Measurements from ENCODE around the gene HAVCR2.

Gene HAVCR2

GRCh38 chr5:157120102-157120501, 11.3 kb upstream of the HAVCR2 start:
- Histone ChIP-seq H2BK15ac (ENCODE audit: low read length) (no peak overlapping the region), H2AFZ (ENCODE audit: low read length) (no peak overlapping the region), H3K4ac (ENCODE audit: low read length) (no peak overlapping the region), H3K23ac (ENCODE audit: low read depth, low read length, poor library complexity) (no peak overlapping the region), H3K9ac (ENCODE audit: low read depth, low read length, poor library complexity) (no peak overlapping the region), H2BK5ac (ENCODE audit: low read length) (no peak overlapping the region), H3K27ac (replicated peaks; ENCODE audit: low read length) (no peak overlapping the region), H3K4me3 (ENCODE audit: low read length in 2 of 2) (no peak overlapping the region), H2AK5ac (ENCODE audit: low read depth, low read length) (no peak overlapping the region), H3K27me3 (ENCODE audit: control insufficient read depth in 3 of 3, insufficient read depth in 3 of 3, low read depth in 1 of 3, low read length in 3 of 3) (no peaks in the 10 kb centered on the region), H2BK12ac (ENCODE audit: low read length) (no peak overlapping the region), H3K79me1 (ENCODE audit: low read depth, low read length) (no peaks in the 10 kb centered on the region), H4K91ac (ENCODE audit: low read depth, low read length, poor library complexity) (no peak overlapping the region), H4K8ac (ENCODE audit: low read depth, low read length) (no peak overlapping the region), H3K18ac (ENCODE audit: low read length) (peak overlapping the region; percentile 83), H3K36me3 (replicated peaks in 1 of 2; ENCODE audit: control insufficient read depth in 2 of 2, insufficient read depth in 2 of 2, low read length in 2 of 2) (no peaks in the 10 kb centered on the region), H3K9me3 (replicated peaks in 1 of 2; ENCODE audit: control insufficient read depth in 2 of 2, insufficient read depth in 1 of 2, low read depth in 1 of 2, low read length in 2 of 2) (peaks cover 0 to 4% of the 10 kb centered on the region in 2 donors), H3K4me2 (ENCODE audit: insufficient read depth, low read length, poor library complexity, severe bottlenecking) (no peak overlapping the region), H2BK120ac (ENCODE audit: low read depth, low read length) (no peak overlapping the region), H3K14ac (ENCODE audit: low read length) (no peak overlapping the region), H3K4me1 (ENCODE audit: control insufficient read depth in 2 of 2, insufficient read depth in 1 of 2, low read depth in 1 of 2, low read length in 2 of 2) (no peaks in the 10 kb centered on the region)
- no peak for DNase-seq (ENCODE audit: low spot score)
- no CpG with 5 or more reads among the region's 1 CpG for WGBS, 2 donors (ENCODE audit: extremely low coverage in 2 of 2, insufficient read length in 2 of 2, insufficient replicate concordance in 1 of 2)

- H2BK120ac ChIP-seq (ENCODE audit: low read depth, low read length) = no peak overlapping the region
- no peak overlapping the region for H2AK5ac ChIP-seq (ENCODE audit: low read depth, low read length)
- no peak overlapping the region for H3K27ac ChIP-seq (replicated peaks; ENCODE audit: low read length)
- H3K4me2 ChIP-seq (ENCODE audit: insufficient read depth, low read length, poor library complexity, severe bottlenecking) = no peak overlapping the region
- no peak overlapping the region for H2BK5ac ChIP-seq (ENCODE audit: low read length)
- no CpG with 5 or more reads among the region's 6 CpGs for WGBS, 2 donors (ENCODE audit: extremely low coverage in 2 of 2, insufficient read length in 2 of 2, insufficient replicate concordance in 1 of 2)
- H3K9me3 ChIP-seq (replicated peaks in 1 of 2; ENCODE audit: control insufficient read depth in 2 of 2, insufficient read depth in 1 of 2, low read depth in 1 of 2, low read length in 2 of 2) = peaks cover 0 to 4% of the 10 kb centered on the region in 2 donors
- no peak overlapping the region for H3K4me3 ChIP-seq (ENCODE audit: low read length in 2 of 2)
- H3K36me3 ChIP-seq (replicated peaks in 1 of 2; ENCODE audit: control insufficient read depth in 2 of 2, insufficient read depth in 2 of 2, low read length in 2 of 2) = no peaks in the 10 kb centered on the region
- H2BK12ac ChIP-seq (ENCODE audit: low read length) = no peak overlapping the region
- H3K9ac ChIP-seq (ENCODE audit: low read depth, low read length, poor library complexity) = no peak overlapping the region
- H3K4me1 ChIP-seq (ENCODE audit: control insufficient read depth in 2 of 2, insufficient read depth in 1 of 2, low read depth in 1 of 2, low read length in 2 of 2) = no peaks in the 10 kb centered on the region
- no peak overlapping the region for H4K8ac ChIP-seq (ENCODE audit: low read depth, low read length)
- H3K79me1 ChIP-seq (ENCODE audit: low read depth, low read length) = no peaks in the 10 kb centered on the region
- no peak overlapping the region for H3K23ac ChIP-seq (ENCODE audit: low read depth, low read length, poor library complexity)
- no peak overlapping the region for H4K91ac ChIP-seq (ENCODE audit: low read depth, low read length, poor library complexity)
- H3K4ac ChIP-seq (ENCODE audit: low read length) = no peak overlapping the region
- no peak for DNase-seq (ENCODE audit: low spot score)
- H3K14ac ChIP-seq (ENCODE audit: low read length) = no peak overlapping the region
- H2BK15ac ChIP-seq (ENCODE audit: low read length) = no peak overlapping the region
- H2AFZ ChIP-seq (ENCODE audit: low read length) = no peak overlapping the region
- H3K27me3 ChIP-seq (ENCODE audit: control insufficient read depth in 3 of 3, insufficient read depth in 3 of 3, low read depth in 1 of 3, low read length in 3 of 3) = no peaks in the 10 kb centered on the region
- no peak overlapping the region for H3K18ac ChIP-seq (ENCODE audit: low read length)
These were observed 7.7 kb upstream of the HAVCR2 start for GRCh38 chr5:157116483-157116954.

GRCh38 chr5:157115502-157115901, 6.7 kb upstream of the HAVCR2 start:
- Histone ChIP-seq H3K18ac (ENCODE audit: low read length) (no peak overlapping the region), H3K79me1 (ENCODE audit: low read depth, low read length) (no peaks in the 10 kb centered on the region), H3K27ac (replicated peaks; ENCODE audit: low read length) (no peak overlapping the region), H3K4me3 (ENCODE audit: low read length in 2 of 2) (no peak overlapping the region), H3K9ac (ENCODE audit: low read depth, low read length, poor library complexity) (no peak overlapping the region), H2AFZ (ENCODE audit: low read length) (no peak overlapping the region), H2BK5ac (ENCODE audit: low read length) (no peak overlapping the region), H3K23ac (ENCODE audit: low read depth, low read length, poor library complexity) (no peak overlapping the region), H2BK15ac (ENCODE audit: low read length) (no peak overlapping the region), H3K27me3 (ENCODE audit: control insufficient read depth in 3 of 3, insufficient read depth in 3 of 3, low read depth in 1 of 3, low read length in 3 of 3) (no peaks in the 10 kb centered on the region), H3K9me3 (replicated peaks in 1 of 2; ENCODE audit: control insufficient read depth in 2 of 2, insufficient read depth in 1 of 2, low read depth in 1 of 2, low read length in 2 of 2) (no peaks in the 10 kb centered on the region), H2AK5ac (ENCODE audit: low read depth, low read length) (no peak overlapping the region), H3K4ac (ENCODE audit: low read length) (no peak overlapping the region), H4K8ac (ENCODE audit: low read depth, low read length) (no peak overlapping the region), H3K14ac (ENCODE audit: low read length) (no peak overlapping the region), H3K4me1 (ENCODE audit: control insufficient read depth in 2 of 2, insufficient read depth in 1 of 2, low read depth in 1 of 2, low read length in 2 of 2) (no peaks in the 10 kb centered on the region), H2BK12ac (ENCODE audit: low read length) (no peak overlapping the region), H4K91ac (ENCODE audit: low read depth, low read length, poor library complexity) (no peak overlapping the region), H3K4me2 (ENCODE audit: insufficient read depth, low read length, poor library complexity, severe bottlenecking) (no peak overlapping the region), H2BK120ac (ENCODE audit: low read depth, low read length) (no peak overlapping the region), H3K36me3 (replicated peaks in 1 of 2; ENCODE audit: control insufficient read depth in 2 of 2, insufficient read depth in 2 of 2, low read length in 2 of 2) (no peaks in the 10 kb centered on the region)
- no CpG with 5 or more reads among the region's 1 CpG for WGBS, 2 donors (ENCODE audit: extremely low coverage in 2 of 2, insufficient read length in 2 of 2, insufficient replicate concordance in 1 of 2)
- DNase-seq (ENCODE audit: low spot score) = no peak

GRCh38 chr5:157115012-157115411, 6.2 kb upstream of the HAVCR2 start:
- H2BK12ac ChIP-seq (ENCODE audit: low read length) = no peak overlapping the region
- peak overlapping the region; percentile 24 for H2AFZ ChIP-seq (ENCODE audit: low read length)
- DNase-seq (ENCODE audit: low spot score) = no peak
- H3K79me1 ChIP-seq (ENCODE audit: low read depth, low read length) = no peaks in the 10 kb centered on the region
- no peak overlapping the region for H3K4ac ChIP-seq (ENCODE audit: low read length)
- no peak overlapping the region for H3K14ac ChIP-seq (ENCODE audit: low read length)
- no peak overlapping the region for H3K4me2 ChIP-seq (ENCODE audit: insufficient read depth, low read length, poor library complexity, severe bottlenecking)
- H2BK15ac ChIP-seq (ENCODE audit: low read length) = no peak overlapping the region
- no peaks in the 10 kb centered on the region for H3K36me3 ChIP-seq (replicated peaks in 1 of 2; ENCODE audit: control insufficient read depth in 2 of 2, insufficient read depth in 2 of 2, low read length in 2 of 2)
- no peak overlapping the region for H3K9ac ChIP-seq (ENCODE audit: low read depth, low read length, poor library complexity)
- no peak overlapping the region for H4K91ac ChIP-seq (ENCODE audit: low read depth, low read length, poor library complexity)
- H3K4me1 ChIP-seq (ENCODE audit: control insufficient read depth in 2 of 2, insufficient read depth in 1 of 2, low read depth in 1 of 2, low read length in 2 of 2) = no peaks in the 10 kb centered on the region
- no peak overlapping the region for H3K27ac ChIP-seq (replicated peaks; ENCODE audit: low read length)
- no peak overlapping the region for H4K8ac ChIP-seq (ENCODE audit: low read depth, low read length)
- H3K27me3 ChIP-seq (ENCODE audit: control insufficient read depth in 3 of 3, insufficient read depth in 3 of 3, low read depth in 1 of 3, low read length in 3 of 3) = no peaks in the 10 kb centered on the region
- H3K9me3 ChIP-seq (replicated peaks in 1 of 2; ENCODE audit: control insufficient read depth in 2 of 2, insufficient read depth in 1 of 2, low read depth in 1 of 2, low read length in 2 of 2) = no peaks in the 10 kb centered on the region
- no peak overlapping the region for H3K4me3 ChIP-seq (ENCODE audit: low read length in 2 of 2)
- H3K23ac ChIP-seq (ENCODE audit: low read depth, low read length, poor library complexity) = no peak overlapping the region
- H2AK5ac ChIP-seq (ENCODE audit: low read depth, low read length) = no peak overlapping the region
- no peak overlapping the region for H3K18ac ChIP-seq (ENCODE audit: low read length)
- no peak overlapping the region for H2BK5ac ChIP-seq (ENCODE audit: low read length)
- H2BK120ac ChIP-seq (ENCODE audit: low read depth, low read length) = no peak overlapping the region

Measured in neuronal stem cell (in vitro differentiated cells).